ENCODE measurements around the gene MRE11.
"Not testable (repeated sequence)": the region's sequence is repeated elsewhere in the genome, so short reads cannot be mapped to it uniquely, and the experiment has no call there.

MRE11 gene

GRCh38 chr11:94400050-94400449 is 93.6 kb downstream of the MRE11 start:
- in situ Hi-C loops (cut with HindIII; ENCODE audit: low sequenced_read_pairs), result no loop called here
- H3K4me3 ChIP-seq (ENCODE audit: low read depth, low read length), result no peak overlapping the region
- no peak for TF ChIP-seq CTCF (IDR thresholded peaks at IDR 0.05; ENCODE audit: low read depth, low read length)
- DNase-seq (ENCODE audit: low read depth, low spot score), result no peak

GRCh38 chr11:94398101-94398500 is 95.5 kb downstream of the MRE11 start:
- TF ChIP-seq CTCF (IDR thresholded peaks at IDR 0.05; ENCODE audit: low read depth, low read length), result no peak
- in situ Hi-C loops (cut with HindIII; ENCODE audit: low sequenced_read_pairs), result no loop called here
- DNase-seq (ENCODE audit: low read depth, low spot score), result no peak
- no peak overlapping the region for H3K4me3 ChIP-seq (ENCODE audit: low read depth, low read length)

GRCh38 chr11:94396282-94396681 is 97.4 kb downstream of the MRE11 start:
- no peak for TF ChIP-seq CTCF (IDR thresholded peaks at IDR 0.05; ENCODE audit: low read depth, low read length)
- DNase-seq (ENCODE audit: low read depth, low spot score), result no peak
- no peak overlapping the region for H3K4me3 ChIP-seq (ENCODE audit: low read depth, low read length)
- in situ Hi-C loops (cut with HindIII; ENCODE audit: low sequenced_read_pairs), result no loop called here

GRCh38 chr11:94391937-94392336 is 101.7 kb downstream of the MRE11 start:
- H3K4me3 ChIP-seq (ENCODE audit: low read depth, low read length); DNase-seq (ENCODE audit: low read depth, low spot score); in situ Hi-C loops (cut with HindIII; ENCODE audit: low sequenced_read_pairs): not testable (repeated sequence)

- TF ChIP-seq CTCF (IDR thresholded peaks at IDR 0.05; ENCODE audit: low read depth, low read length), result no peak
- in situ Hi-C loops (cut with HindIII; ENCODE audit: low sequenced_read_pairs), result no loop called here
- no peak overlapping the region for H3K4me3 ChIP-seq (ENCODE audit: low read depth, low read length)
- DNase-seq (ENCODE audit: low read depth, low spot score), result no peak
These were observed 114.0 kb downstream of the MRE11 start for GRCh38 chr11:94379613-94380012.

- H3K4me3 ChIP-seq (ENCODE audit: low read depth, low read length), result no peak overlapping the region
- no peak for TF ChIP-seq CTCF (IDR thresholded peaks at IDR 0.05; ENCODE audit: low read depth, low read length)
- in situ Hi-C loops (cut with HindIII; ENCODE audit: low sequenced_read_pairs), result no loop called here
- DNase-seq (ENCODE audit: low read depth, low spot score), result no peak
These were observed 116.8 kb downstream of the MRE11 start for GRCh38 chr11:94376841-94377240.

- DNase-seq (ENCODE audit: low read depth, low spot score); in situ Hi-C loops (cut with HindIII; ENCODE audit: low sequenced_read_pairs); H3K4me3 ChIP-seq (ENCODE audit: low read depth, low read length): not testable (repeated sequence)
These were observed 123.1 kb downstream of the MRE11 start for GRCh38 chr11:94370576-94370975.

All from astrocyte of the spinal cord (primary cell).